Raji (cell line): ENCODE results near the gene STS.

Experiments used
- POLR2A ChIP-seq: IDR thresholded peaks from 2 replicates; pipeline ENCODE4 v1.6.1; 2011; ENCODE audit warnings: low read depth, low read length, control low read depth; ENCODE audit not compliant: insufficient read depth

Gene STS

DNA sequence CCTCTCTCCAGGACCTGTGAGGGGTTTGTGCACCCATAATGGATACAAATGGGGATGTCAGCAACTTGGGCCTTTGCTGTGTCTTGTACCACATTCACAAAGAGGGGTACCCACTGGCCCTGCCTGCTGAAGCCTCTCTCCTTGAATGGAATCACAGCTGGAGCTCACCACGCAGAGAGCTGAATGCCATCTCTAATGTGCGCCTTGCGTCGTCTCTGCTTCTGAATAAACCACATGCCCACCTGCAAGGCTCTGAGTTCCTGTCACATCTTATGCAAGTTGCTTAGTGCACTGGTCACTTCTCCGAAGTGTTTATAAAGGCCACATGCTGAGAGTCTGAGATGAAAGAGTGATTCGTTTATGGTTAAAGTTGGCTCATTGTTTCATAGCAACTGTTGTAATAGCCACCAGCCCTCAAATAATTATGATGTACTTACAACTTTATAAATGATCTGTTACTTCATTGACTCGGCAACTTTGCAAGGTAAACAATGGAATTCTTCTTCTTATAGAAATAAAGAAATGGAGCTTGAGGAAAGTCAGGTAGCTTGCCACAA is 6.6 kb downstream of the STS start:
- no peak for TF ChIP-seq POLR2A

DNA sequence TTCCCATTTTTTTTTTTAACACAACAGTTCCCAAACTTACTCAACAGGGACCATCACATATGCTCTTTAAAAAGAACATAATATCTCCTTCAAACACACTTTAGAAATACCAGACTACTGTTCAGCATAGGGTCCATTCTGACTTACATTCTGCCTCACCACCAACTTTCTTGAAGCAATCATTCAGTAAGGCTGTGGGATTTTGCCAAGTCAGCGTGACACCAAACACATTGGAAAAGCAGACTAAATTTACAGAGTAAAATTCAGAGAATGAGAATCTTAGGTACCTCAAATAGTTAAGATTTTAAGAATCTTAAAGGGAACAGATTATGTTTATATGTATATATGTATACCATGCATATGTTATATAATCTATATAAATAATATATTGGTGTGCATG is 7.7 kb downstream of the STS start:
- TF ChIP-seq POLR2A: no peak

DNA sequence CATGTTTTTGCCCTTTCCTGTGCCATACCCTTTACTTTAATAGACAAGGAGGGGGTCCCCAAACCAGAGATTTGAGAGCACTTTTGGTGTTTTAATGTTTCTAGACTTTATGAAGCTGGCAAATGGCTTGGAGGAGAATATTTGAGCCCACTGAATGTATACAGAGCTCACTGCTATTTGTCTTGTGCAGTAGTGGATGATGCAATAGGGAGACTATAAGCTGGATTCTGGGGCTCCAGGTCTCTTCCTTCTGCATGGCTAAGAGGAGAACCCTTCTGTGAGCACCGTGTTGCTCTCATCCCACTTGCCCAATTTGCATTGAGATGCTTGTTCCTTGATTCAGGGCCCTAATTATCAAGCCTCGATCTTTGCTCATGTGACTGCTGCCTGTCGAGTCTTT is 9.4 kb downstream of the STS start:
- no peak for TF ChIP-seq POLR2A

DNA sequence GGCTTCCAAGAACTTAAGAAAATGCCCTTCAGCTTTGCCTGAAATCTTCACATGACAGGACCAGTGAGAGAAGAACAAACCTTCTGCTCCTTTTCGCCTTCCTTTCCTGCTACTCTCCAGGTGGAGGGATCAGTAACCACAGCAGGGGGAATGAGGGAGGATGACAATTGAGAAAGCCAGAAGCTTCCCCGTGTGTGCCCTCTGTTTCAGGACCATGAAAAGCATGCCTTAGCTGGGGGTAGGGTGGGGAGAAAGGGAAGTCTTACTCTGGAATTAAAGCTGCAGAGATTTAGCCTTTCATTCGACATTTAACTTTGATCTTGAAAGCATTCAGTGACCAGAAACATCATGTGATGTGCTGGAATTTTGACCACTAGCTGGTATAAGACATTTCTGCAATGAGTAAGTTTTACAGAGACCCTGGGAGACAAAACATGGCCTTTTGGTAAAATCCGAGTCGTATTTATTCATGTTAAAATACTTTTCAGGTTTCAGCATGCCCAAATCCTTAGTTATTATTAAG is 11.0 kb downstream of the STS start:
- TF ChIP-seq POLR2A: no peak

DNA sequence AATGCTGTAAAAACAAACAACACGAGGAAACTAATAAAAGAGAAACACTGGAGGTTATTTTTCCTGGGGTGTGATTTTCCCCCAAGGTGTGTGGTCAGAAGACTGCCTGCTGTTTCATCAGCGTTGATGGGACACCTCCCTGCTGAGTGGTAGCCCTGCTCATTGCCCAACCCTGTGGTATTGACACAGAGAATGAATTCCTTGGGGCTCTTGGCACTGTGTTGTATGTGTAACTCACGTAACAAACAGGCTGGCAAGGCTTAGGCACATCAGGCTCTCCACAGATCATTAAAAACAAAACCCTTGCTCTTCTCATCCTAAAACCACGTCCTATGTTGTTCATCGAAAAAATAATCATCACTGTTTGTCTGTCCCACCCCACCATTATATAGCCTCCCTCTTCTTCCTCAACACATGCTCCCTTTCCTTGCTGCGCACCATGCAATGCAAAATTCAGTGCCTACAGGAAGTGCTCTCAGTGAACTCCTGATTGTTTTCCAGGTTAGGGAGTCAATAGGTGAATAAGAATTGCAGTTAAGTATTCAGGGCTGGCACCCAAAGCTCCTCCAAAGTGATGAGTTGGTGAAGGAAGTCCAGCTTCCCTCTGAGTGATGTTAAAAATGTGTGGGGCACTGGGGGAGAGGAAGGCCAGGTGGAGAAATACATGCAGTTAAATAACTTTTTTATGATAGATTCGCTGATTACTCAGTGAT is 11.8 kb downstream of the STS start:
- TF ChIP-seq POLR2A: no peak

DNA sequence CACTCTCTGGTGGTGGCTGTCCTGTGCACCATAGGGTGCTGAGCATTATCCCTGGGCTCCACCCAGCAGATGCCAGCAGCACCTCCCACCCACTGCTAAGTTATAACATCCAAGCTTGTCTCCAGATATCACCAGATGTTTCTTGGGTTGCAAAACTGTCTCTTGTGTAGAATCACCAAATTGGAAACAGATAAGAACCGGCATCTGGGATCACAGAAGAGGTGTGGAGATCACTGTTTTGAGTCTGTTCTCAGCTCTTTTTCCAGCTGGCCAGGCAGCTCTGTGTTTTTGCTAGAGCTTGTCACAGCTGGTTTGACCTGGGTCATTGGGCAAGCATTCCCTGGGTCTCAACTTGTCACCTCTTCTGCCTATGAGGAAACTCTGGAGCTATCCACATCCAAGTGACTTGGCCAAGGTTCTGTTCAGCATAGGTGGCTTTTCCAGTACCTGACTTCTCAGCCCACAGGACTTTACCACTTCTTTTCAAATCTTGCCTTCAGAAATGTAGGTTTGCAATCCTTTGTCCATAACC is 15.7 kb downstream of the STS start:
- TF ChIP-seq POLR2A: no peak

DNA sequence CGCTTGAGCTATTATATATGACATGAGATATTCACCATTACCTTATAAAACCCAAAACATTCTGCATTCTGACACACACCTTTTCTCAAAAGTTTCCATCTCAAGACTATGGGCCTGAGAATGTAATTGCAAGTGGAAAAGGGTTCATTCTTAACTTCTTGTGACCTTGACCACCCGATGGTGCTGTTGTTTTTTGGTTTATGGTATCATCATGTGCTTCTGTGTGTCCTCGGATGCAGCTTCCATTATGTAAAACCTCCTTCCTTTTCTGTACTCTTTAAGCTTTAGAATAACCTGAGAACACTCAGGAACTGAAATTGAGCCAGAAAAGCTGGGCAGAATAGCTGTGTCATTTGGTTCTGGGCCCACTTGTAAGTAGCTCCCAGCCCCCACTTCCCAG is 16.7 kb downstream of the STS start:
- TF ChIP-seq POLR2A: no peak

DNA sequence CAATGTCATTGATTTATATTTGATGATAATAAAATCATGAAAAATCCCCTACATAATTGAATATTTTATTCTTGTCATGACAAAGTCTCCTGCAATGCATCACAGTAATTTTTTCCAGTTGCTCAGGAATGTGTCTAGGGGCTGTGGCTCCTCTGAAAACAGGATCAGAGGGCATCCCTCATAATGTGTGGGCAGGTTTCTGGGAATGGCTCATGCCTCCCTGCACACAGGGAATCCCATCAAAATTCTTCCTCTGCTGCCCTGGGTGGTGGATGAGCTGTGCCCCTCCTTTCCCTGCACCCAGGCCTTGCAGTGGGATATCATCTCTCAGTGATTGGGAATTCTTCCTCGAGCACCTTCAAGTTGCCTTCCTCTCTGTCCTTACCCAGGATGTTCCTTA is 20.9 kb downstream of the STS start:
- no peak for TF ChIP-seq POLR2A

DNA sequence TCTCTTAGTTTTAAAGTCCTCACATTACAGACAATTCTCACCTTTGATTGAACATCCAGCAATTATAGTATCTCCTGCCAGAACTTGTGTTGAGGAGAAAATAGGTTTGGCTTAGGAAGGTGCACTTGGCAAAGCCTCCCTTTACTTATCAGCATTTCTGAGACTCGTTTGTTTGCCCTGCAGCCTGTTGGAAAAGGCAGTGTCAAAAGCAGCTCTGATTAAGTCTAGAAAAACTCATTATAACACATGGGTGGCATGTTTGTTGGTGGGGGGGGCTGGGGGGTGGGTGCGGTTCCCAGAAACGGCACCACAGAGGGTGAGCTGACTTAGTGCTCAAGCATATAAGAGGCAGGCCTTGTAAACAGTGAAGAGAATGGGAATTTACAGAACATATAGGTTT is 22.1 kb downstream of the STS start:
- no peak for TF ChIP-seq POLR2A

DNA sequence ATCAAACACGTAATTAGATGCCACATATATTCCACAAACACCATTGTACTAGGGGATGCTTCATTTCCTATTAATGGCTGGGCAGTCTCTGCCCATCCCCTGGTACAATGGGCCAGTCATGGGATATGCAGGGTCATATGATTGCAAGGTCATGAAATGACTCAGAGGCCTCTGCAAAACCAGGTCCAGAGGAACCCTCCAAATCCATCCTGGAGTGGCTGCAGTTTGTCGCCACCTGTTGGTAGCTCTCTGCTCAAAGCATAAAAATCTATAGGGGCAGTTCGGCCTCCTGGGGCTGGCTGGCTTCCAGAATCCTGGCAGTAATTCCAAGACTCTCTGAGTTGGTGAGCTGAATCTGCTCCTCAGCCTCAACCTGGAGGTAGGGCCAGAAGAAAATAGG is 23.4 kb downstream of the STS start:
- TF ChIP-seq POLR2A: no peak

DNA sequence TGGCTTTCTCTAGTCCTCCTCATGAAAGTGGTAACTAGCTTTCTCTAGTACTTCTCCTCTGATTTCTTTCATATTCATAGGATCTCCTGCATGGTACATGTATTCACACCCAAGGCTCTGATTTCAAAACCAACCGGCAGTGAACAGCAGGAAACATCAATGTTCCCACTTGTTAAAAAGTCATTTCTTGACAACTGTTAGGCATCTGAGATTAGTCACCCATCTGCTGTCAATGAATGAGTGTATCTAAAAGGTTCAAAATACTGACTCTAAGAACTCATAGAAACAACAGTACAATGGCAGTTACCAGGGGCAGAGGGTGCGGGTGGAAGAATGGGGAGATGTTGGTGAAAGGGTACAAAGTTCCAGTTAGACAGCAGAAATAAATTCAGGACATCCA is 31.9 kb downstream of the STS start:
- no peak for TF ChIP-seq POLR2A

DNA sequence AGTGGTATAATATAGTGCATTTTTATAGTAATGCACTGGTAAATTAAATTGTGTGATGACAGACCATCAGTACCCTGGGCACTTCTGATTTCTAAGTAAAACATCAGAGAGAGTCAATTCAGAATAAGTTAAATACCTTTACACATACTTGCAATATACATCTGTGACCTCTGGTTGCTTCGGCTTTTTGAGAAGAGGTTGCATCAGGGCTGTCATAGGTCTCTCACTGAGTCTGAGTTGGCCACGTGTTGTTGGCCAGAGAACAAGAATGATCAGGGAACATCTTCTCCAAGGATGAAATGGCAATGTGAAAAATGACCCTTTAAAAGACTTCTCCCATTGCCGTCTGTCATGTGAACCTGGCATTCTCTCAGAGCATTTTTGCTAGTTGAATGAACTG is 37.3 kb downstream of the STS start:
- TF ChIP-seq POLR2A: no peak

DNA sequence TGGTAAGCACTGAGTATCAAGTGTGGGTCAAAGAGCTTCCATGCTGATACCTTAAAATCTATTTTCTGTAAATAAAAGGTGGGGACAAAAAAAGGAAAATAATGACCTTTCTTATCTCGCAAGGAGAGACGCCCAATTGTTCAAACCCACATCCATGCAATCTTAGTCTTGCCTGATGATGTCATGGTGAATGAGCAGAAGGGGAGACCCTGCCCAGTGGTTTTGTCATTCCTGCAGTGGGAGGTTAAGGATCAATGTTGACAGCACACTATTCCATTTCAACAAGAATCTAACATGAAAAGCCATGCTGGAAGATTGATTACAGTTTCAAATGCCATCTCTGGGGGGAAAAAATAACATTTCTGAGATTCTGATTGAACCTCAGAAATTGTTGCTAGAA is 41.2 kb downstream of the STS start:
- no peak for TF ChIP-seq POLR2A

DNA sequence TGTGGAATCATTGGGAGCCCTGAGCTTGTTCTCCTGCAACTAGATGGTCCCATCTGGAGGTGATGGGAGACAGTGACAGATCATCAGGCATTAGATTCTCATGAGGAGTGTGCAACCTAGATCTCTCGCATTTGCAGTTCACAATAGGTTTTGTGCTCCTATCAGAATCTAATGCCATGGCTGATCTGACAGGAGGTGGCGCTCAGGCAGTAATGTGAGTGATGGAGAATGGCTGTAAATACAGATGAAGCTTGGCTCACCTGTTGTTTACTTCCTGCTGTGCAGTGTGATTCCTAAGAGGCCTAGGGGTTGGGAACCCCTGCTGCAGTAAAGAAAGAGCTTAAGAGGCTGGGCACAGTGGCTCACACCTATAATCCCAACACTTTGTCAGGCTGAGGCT is 42.6 kb downstream of the STS start:
- TF ChIP-seq POLR2A: no peak

DNA sequence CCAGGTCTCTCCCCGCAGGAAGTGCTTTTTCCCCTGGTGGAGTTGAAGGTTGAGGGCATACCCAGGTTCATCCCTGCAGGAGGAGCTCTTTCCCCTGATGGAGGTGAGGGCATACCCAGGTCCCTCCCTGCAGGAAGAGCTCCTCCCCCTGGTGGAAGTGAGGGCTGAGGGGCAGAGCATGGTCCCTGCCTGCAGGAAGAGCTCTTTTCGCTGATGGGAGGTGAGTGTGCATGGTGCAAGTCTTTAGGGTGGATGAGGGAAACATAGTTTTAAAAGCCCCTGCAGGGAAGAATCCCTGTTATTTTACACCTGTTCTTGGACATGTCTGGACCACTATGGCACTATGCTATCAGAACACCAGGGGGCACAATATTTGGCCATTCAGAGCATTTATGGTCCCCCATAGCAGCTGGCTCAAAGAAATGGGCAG is 44.2 kb downstream of the STS start:
- TF ChIP-seq POLR2A: no peak

DNA sequence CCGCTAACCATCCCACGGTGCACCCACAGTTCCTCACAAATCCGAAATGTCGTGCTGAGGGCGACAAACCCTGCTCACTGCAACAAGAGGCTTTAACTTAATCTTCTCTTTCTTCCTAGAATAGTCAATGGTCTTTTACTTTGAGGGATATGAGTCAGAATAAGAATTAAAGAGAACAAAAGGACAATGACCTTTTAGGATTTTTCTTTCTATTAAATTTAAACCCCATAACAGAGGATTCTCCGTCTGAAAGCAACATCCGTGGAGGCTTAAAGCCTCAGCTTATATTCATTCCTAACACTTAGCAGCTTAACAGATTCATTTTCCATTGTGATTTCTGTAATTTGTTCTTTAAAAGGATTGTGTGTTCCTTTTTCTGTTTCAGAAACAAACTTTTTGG is 45.4 kb downstream of the STS start:
- no peak for TF ChIP-seq POLR2A

DNA sequence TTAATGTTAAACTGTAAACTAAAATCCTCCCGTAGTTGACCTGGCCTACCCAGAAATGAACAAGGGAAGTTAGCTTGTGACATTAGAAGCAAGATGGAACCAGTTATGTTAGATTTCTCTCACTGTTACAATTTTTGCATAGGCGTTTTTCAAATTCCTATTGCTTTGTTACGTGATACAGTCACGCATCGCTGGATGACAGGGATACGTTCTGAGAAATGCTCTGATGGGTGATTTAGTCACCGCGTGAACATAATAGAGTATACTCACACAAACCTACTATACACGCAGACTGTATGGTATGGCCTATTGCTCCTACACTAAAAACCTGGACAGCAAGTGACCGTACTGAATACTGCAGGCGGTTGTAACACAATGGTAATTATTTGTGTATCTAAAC is 47.1 kb downstream of the STS start:
- no peak for TF ChIP-seq POLR2A
